HCT116 (cell line): ENCODE data around the gene MYO1E. TPM values are rescaled to one million over a fixed set of nuclear protein-coding genes. Genes with fewer than 3 reads are reported as not detected.

Source experiments
- ATAC-seq: fragments of 200-7000 bp; cut with Tn5 transposase; 2 replicates; pipeline ENCODE4 v1.9.1; 2020; ENCODE audit warnings: mild to moderate bottlenecking, moderate library complexity
- BruUV-seq: library from RNA; stranded (reverse); fragments of 400-500 nt; replicated peaks from 2 replicates; lab custom pipeline; 2021; lab: Mats Ljungman, UMichigan
- CTCF ChIA-PET: fragments of 300-600 bp; sonication (Branson Sonifier 250); formaldehyde crosslinking; loops from one replicate; lab custom pipeline; 2021; ENCODE audit warnings: antibody characterized with exemption; lab: Charles Lee
- POLR2A ChIA-PET: fragments of 300-600, 350-600 bp; sonication (Branson Sonifier 250); formaldehyde crosslinking; loops from one replicate; lab custom pipeline; 2021; ENCODE audit warnings: antibody characterized with exemption; lab: Charles Lee
- RAD21 ChIA-PET, 2 experiments: fragments of 300-600 bp; sonication (Branson Sonifier 250); formaldehyde crosslinking; loops; one replicate each; lab custom pipeline; 2023; ENCODE audit warnings: low total read pairs in 2 of 2; ENCODE audit not compliant: uncharacterized antibody in 2 of 2, unreplicated experiment in 2 of 2, low non-redundant PET in 1 of 2; lab: Charles Lee
- DNase-seq: peaks from one replicate; pipeline ENCODE4 v3.0.0-alpha.2; 2010; ENCODE audit warnings: low read depth, low spot score
- H2AFZ ChIP-seq: fragments of 200-600 bp; shearing (Covaris generic), sonication (generic); 2 replicates; pipeline ENCODE4 v1.6.1; 2017; ENCODE audit warnings: low read depth, mixed run types, mixed read lengths, antibody characterized with exemption, low read length; ENCODE audit not compliant: poor library complexity, severe bottlenecking
- H3K27ac ChIP-seq: 2 replicates; pipeline ENCODE4 v1.5.1; 2012; ENCODE audit warnings: low read depth, low read length
- H3K27me3 ChIP-seq: fragments of 200-600 bp; sonication (generic); 2 replicates; pipeline ENCODE4 v1.6.1; 2016; ENCODE audit warnings: mixed run types, low read length, mixed read lengths; ENCODE audit not compliant: insufficient read depth
- H3K36me3 ChIP-seq, 2 experiments: fragments of 200-500 bp in 1 of 2; fragments of 200-600 bp in 1 of 2; sonication (Bioruptor generic) in 1 of 2; sonication (generic) in 1 of 2; 2 replicates each; pipeline versions ENCODE4 v1.5.1 to v1.6.1; 2014 to 2016; ENCODE audit warnings: low read length in 2 of 2, inconsistent platforms in 1 of 2, mixed read lengths in 1 of 2, mixed run types in 1 of 2; ENCODE audit not compliant: insufficient read depth in 2 of 2, control insufficient read depth in 1 of 2
- H3K4me1 ChIP-seq, 2 experiments: fragments of 200-600 bp in 1 of 2; sonication (generic) in 1 of 2; 2 replicates each; pipeline versions ENCODE4 v1.5.1 to v1.6.1; 2012 to 2017; ENCODE audit warnings: low read length in 2 of 2, inconsistent platforms in 1 of 2, mild to moderate bottlenecking in 1 of 2, mixed read lengths in 1 of 2, mixed run types in 1 of 2, moderate library complexity in 1 of 2; ENCODE audit not compliant: insufficient read depth in 2 of 2, control insufficient read depth in 1 of 2
- H3K4me2 ChIP-seq: fragments of 200-600 bp; sonication (generic); 2 replicates; pipeline ENCODE4 v1.6.1; 2017; ENCODE audit warnings: mixed run types, low read length, mixed read lengths
- H3K4me3 ChIP-seq, 2 experiments: fragments of 200-600 bp in 1 of 2; sonication (generic) in 1 of 2; replicated peaks in 1 of 2; 2 replicates each; pipeline ENCODE4 v1.5.1; 2011 to 2016; ENCODE audit warnings: low read length in 2 of 2, control low read depth in 1 of 2, low read depth in 1 of 2, mild to moderate bottlenecking in 1 of 2, mixed read lengths in 1 of 2, mixed run types in 1 of 2
- H3K79me2 ChIP-seq: fragments of 200-600 bp; sonication (generic); 2 replicates; pipeline ENCODE4 v1.6.1; 2017; ENCODE audit warnings: mild to moderate bottlenecking, mixed run types, low read length, moderate library complexity, mixed read lengths; ENCODE audit not compliant: insufficient read depth
- H3K9ac ChIP-seq: fragments of 200-600 bp; sonication (generic); 2 replicates; pipeline ENCODE4 v1.6.1; 2016; ENCODE audit warnings: low read length, mixed read lengths
- H3K9me2 ChIP-seq: fragments of 200-600 bp; sonication (generic), shearing (Covaris generic); 2 replicates; pipeline ENCODE4 v1.6.1; 2017; ENCODE audit warnings: mixed run types, mild to moderate bottlenecking, moderate library complexity; ENCODE audit not compliant: insufficient read depth
- H3K9me3 ChIP-seq, 2 experiments: fragments of 200-500 bp in 1 of 2; fragments of 200-600 bp in 1 of 2; sonication (Bioruptor generic) in 1 of 2; sonication (generic) in 1 of 2; 2 replicates each; pipeline ENCODE4 v1.6.1; 2014 to 2017; ENCODE audit warnings: low read length in 2 of 2, mixed read lengths in 2 of 2, inconsistent platforms in 1 of 2, low read depth in 1 of 2, mild to moderate bottlenecking in 1 of 2, mixed run types in 1 of 2, moderate library complexity in 1 of 2; ENCODE audit not compliant: control insufficient read depth in 1 of 2, insufficient read depth in 1 of 2
- H4K20me1 ChIP-seq: fragments of 200-600 bp; sonication (generic), shearing (Covaris generic); 2 replicates; pipeline ENCODE4 v1.6.1; 2017; ENCODE audit warnings: mixed run types, mild to moderate bottlenecking, moderate library complexity; ENCODE audit not compliant: insufficient read depth
- CEBPB ChIP-seq: IDR thresholded peaks from 2 replicates; pipeline ENCODE4 v1.6.1; 2012; ENCODE audit warnings: low read depth
- ELF1 ChIP-seq: IDR thresholded peaks from 2 replicates; pipeline ENCODE4 v1.6.1; 2012; ENCODE audit warnings: low read depth, borderline replicate concordance
- EZH2 ChIP-seq: fragments of 200-600 bp; sonication (generic); IDR thresholded peaks from 2 replicates; pipeline ENCODE4 v1.6.1; 2017; ENCODE audit warnings: antibody characterized with exemption, mixed run types
- EZH2phosphoT487 ChIP-seq: fragments of 200-600 bp; IDR thresholded peaks from 2 replicates; pipeline ENCODE4 v1.6.1; 2018; ENCODE audit warnings: antibody characterized with exemption, borderline replicate concordance
- JUND ChIP-seq: IDR thresholded peaks from 2 replicates; pipeline ENCODE4 v1.6.1; 2012
- POLR2A ChIP-seq: IDR thresholded peaks from 2 replicates; pipeline ENCODE4 v1.7.0; 2011; ENCODE audit warnings: borderline replicate concordance; ENCODE audit not compliant: insufficient read depth, insufficient read length; ENCODE audit errors: extremely low read depth
- POLR2AphosphoS5 ChIP-seq: IDR thresholded peaks from 2 replicates; pipeline ENCODE4 v1.6.1; 2011; ENCODE audit warnings: mild to moderate bottlenecking, low read depth, low read length, moderate library complexity
- RAD21 ChIP-seq: IDR thresholded peaks from 2 replicates; pipeline ENCODE4 v1.6.1; 2012; ENCODE audit warnings: low read depth, mild to moderate bottlenecking
- SRF ChIP-seq: IDR thresholded peaks from 2 replicates; pipeline ENCODE4 v1.6.1; 2012; ENCODE audit warnings: low read depth
- TCF7L2 ChIP-seq: IDR thresholded peaks from 2 replicates; pipeline ENCODE4 v1.7.0; 2011; ENCODE audit warnings: borderline replicate concordance, inconsistent platforms; ENCODE audit not compliant: insufficient read depth, insufficient read length; ENCODE audit errors: extremely low read depth
- YY1 ChIP-seq: IDR thresholded peaks from 2 replicates; pipeline ENCODE4 v1.6.1; 2011; ENCODE audit warnings: low read length, low read depth, moderate library complexity, mild to moderate bottlenecking; ENCODE audit not compliant: insufficient replicate concordance; ENCODE audit errors: extremely low read depth
- intact Hi-C: fragments of 100-400 bp; cut with micrococcal nuclease; formaldehyde crosslinking; loops from 2 replicates; pipeline ENCODE4 v1.10.0; 2022
- total RNA-seq: library from RNA; stranded (reverse); gene quantifications from one replicate; pipeline ENCODE4 v1.2.1, GENCODE V29; 2021; ENCODE audit not compliant: unreplicated experiment
- TF ChIP-seq, protein P1 (sequence below): IDR thresholded peaks from 2 replicates; pipeline ENCODE4 v1.6.1; 2012; ENCODE audit warnings: low read depth
- TF ChIP-seq, protein P2 (sequence below): IDR thresholded peaks from 2 replicates; pipeline ENCODE4 v1.6.1; 2012
- TF ChIP-seq, protein P3 (sequence below): IDR thresholded peaks from 2 replicates; pipeline ENCODE4 v1.6.1; 2012

Gene MYO1E
- total RNA-seq, 1 experiment from 2014 or later, result 182 TPM

DNA sequence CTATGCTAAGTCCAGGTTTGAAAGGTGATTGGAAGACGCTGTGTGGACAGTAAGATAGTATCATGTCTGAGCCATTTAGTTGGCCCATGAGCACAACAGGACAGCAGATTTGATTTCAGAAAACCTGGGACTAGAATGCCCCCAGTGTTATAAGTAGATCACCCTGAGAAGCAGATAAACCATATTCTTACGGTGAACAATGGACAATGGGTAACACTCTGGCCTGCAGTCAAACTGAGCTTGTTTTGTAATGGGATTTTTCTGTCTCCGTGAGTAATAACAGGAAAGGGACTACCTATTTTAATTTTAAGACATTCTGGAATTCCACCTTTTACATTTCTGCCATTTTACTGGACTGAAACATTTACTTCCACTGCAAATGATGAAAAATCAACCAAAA, 94.6 kb downstream of the MYO1E start:
- H3K4me3 ChIP-seq, result no peak overlapping the region
- no TSS peak for BruUV-seq
- ChIA-PET RAD21 (no interaction called here), POLR2A (no interaction called here), CTCF (no interaction called here)
- ATAC-seq (no peak), DNase-seq (no peak)
- TF ChIP-seq POLR2A (no peak), YY1 (no peak), CEBPB (no peak), JUND (no peak), ELF1 (no peak)
- peaks cover 63% of the 10 kb centered on the region for H3K79me2 ChIP-seq
- H3K36me3 ChIP-seq, result no peaks in the 10 kb centered on the region
- no peaks in the 10 kb centered on the region for H3K9me2 ChIP-seq
- H3K4me1 ChIP-seq, result peaks cover 69 to 99% of the 10 kb centered on the region in 2 experiments
- no peaks in the 10 kb centered on the region for H3K9me3 ChIP-seq
- H2AFZ ChIP-seq, result no peak overlapping the region
- H4K20me1 ChIP-seq, result no peaks in the 10 kb centered on the region
- H3K9ac ChIP-seq, result peak overlapping the region; percentile 54
- peak overlapping the region; percentile 73 for H3K4me2 ChIP-seq
- H3K27ac ChIP-seq, result peak overlapping the region; percentile 84; the same call in 1 of the 2 replicates
- intact Hi-C loops, result loop anchor here (5.0 kb wide), 1 partner anchor 94 kb away; the partner anchor contains the start of gene MYO1E
- H3K27me3 ChIP-seq, result no peaks in the 10 kb centered on the region

DNA sequence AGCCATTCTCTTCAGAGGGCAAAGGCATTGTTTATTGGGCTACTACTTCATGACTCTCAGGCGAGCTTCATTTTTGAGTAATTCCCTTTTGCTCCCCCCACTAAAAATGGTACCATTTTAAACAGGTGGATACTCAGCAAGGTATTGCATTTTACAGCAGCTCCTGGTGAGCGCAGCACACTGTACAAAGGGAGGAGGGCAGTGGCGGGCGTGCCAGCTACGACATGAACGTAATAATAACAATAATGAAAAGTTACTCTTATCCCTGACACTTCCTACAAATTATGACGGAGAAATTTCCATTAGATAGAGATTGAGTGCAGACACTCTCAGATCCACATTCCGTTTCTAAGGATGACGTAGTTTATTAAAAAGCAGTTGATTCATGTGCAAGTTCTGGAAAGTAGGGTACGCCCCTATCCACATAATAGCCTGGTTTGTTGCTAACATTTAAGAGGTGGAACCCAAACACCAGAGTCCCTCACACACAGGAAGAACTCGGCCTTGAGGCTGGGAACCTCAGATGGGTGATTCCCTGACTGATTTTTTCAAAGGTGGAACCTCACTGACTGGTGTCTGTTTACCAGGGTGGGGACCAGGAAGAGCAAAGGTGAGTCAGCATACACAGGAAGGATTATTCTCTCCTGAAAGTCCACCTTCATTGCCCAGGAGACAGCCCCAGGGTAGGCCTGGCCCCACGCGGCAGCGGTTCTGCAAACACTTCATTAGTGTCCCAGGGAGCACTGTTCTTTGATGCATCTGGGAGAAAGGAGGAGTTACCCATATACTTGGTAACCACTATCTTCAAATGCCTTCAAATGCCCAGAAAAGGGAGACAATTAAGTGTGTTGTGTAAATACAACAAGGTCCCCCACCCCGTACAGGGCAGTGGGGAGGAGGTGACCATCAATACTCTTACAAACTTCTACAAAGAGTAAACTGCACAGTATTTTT, 96.2 kb downstream of the MYO1E start:
- ChIA-PET CTCF (no interaction called here), RAD21 (no interaction called here), POLR2A (no interaction called here)
- ATAC-seq (peak; percentile 86), DNase-seq (peak; percentile 90)
- H2AFZ ChIP-seq, result no peak overlapping the region
- peak overlapping the region; percentile 84 for H3K27ac ChIP-seq
- no peaks in the 10 kb centered on the region for H3K36me3 ChIP-seq
- TSS peak; percentile 79 for BruUV-seq
- H3K4me1 ChIP-seq, result peaks cover 64 to 100% of the 10 kb centered on the region in 2 experiments
- H3K4me3 ChIP-seq, result peak overlapping the region; percentile 10 to 25
- peak overlapping the region; percentile 73 for H3K4me2 ChIP-seq
- H3K9ac ChIP-seq, result peak overlapping the region; percentile 54
- H3K27me3 ChIP-seq, result no peaks in the 10 kb centered on the region
- no peaks in the 10 kb centered on the region for H4K20me1 ChIP-seq
- H3K9me3 ChIP-seq, result no peaks in the 10 kb centered on the region
- H3K9me2 ChIP-seq, result no peaks in the 10 kb centered on the region
- peaks cover 59% of the 10 kb centered on the region for H3K79me2 ChIP-seq
- intact Hi-C loops, result loop anchor here (5.0 kb wide), 1 partner anchor 96 kb away; the partner anchor contains the start of gene MYO1E
- TF ChIP-seq, protein P1, sequence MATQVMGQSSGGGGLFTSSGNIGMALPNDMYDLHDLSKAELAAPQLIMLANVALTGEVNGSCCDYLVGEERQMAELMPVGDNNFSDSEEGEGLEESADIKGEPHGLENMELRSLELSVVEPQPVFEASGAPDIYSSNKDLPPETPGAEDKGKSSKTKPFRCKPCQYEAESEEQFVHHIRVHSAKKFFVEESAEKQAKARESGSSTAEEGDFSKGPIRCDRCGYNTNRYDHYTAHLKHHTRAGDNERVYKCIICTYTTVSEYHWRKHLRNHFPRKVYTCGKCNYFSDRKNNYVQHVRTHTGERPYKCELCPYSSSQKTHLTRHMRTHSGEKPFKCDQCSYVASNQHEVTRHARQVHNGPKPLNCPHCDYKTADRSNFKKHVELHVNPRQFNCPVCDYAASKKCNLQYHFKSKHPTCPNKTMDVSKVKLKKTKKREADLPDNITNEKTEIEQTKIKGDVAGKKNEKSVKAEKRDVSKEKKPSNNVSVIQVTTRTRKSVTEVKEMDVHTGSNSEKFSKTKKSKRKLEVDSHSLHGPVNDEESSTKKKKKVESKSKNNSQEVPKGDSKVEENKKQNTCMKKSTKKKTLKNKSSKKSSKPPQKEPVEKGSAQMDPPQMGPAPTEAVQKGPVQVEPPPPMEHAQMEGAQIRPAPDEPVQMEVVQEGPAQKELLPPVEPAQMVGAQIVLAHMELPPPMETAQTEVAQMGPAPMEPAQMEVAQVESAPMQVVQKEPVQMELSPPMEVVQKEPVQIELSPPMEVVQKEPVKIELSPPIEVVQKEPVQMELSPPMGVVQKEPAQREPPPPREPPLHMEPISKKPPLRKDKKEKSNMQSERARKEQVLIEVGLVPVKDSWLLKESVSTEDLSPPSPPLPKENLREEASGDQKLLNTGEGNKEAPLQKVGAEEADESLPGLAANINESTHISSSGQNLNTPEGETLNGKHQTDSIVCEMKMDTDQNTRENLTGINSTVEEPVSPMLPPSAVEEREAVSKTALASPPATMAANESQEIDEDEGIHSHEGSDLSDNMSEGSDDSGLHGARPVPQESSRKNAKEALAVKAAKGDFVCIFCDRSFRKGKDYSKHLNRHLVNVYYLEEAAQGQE, result no peak
- TF ChIP-seq TCF7L2 (peak; percentile 50), EZH2 (no peak), SRF (peak; percentile 72), EZH2phosphoT487 (no peak), JUND (peak; percentile 95), CEBPB (peak; percentile 79; the same call in 1 of the 2 replicates), RAD21 (peak; percentile 44), POLR2AphosphoS5 (peak; percentile 72)
- TF ChIP-seq, protein P2, sequence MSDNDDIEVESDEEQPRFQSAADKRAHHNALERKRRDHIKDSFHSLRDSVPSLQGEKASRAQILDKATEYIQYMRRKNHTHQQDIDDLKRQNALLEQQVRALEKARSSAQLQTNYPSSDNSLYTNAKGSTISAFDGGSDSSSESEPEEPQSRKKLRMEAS, result peak; percentile 91
- TF ChIP-seq, protein P3, sequence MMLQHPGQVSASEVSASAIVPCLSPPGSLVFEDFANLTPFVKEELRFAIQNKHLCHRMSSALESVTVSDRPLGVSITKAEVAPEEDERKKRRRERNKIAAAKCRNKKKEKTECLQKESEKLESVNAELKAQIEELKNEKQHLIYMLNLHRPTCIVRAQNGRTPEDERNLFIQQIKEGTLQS, result no peak
